Measurements from ENCODE around the gene PLXNA4. TPM values are rescaled to one million over a fixed set of nuclear protein-coding genes. Genes with fewer than 3 reads are reported as not detected.

Gene PLXNA4
- total and polyA plus RNA-seq, 12 donors: 0.83 to 17.0 (median 11.5) TPM

DNA sequence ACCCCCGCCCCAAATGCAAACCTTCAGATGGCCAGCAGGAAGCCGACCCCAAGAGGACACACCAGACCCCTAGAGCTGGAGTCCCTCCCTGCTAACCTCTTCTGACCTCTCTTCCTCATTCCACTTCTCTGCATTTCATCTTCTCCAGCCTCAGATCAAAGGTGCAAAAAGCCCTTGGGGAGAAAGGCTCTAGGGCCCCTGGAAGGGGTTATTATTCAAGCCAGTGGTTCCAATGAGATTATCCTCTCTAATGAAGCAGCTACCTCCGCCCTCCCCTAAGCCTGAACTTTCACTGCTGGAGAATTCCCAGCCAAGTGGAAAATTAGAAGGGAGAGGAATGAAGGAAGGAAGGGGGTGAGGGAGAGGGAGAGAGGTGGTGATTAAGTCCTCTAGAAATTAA, 343.9 kb downstream of the PLXNA4 start:
- no peak for ATAC-seq
- intact Hi-C loops (cut with DNase I): no loop called here
- 74 to 79% methylated on average over 3 of the region's 3 CpGs for WGBS, 2 donors

DNA sequence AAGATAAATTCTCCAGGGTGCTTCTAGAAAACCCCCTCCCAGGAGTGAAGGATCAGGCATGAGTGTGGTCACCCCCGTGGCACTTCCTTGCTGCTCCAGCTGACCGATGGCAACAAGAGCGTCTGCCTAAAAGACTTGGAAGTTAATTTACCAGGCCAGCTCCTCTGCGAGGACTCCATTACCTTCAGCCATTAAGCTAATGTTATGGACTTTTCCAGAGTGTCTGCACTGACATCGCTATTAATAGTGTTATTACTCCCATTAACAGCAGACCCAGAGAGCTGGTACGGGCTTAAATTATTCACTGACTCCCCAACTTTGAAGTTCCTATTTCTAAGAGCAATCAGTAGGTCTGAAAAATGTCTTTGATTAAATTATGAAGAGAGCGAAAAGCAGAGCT, 345.8 kb downstream of the PLXNA4 start:
- intact Hi-C loops (cut with DNase I): no loop called here
- 90 to 91% methylated on average over 7 of the region's 7 CpGs for WGBS, 2 donors
- DNase-seq (no peak), ATAC-seq (no peak)
- Histone ChIP-seq H3K4me1 (peaks cover 0 to 7% (median 0%) of the 10 kb centered on the region in 9 donors), H3K4me3 (no peak overlapping the region), H3K27ac (no peak overlapping the region), H3K27me3 (no peaks in the 10 kb centered on the region), H3K9me3 (no peaks in the 10 kb centered on the region), H3K36me3 (no peaks in the 10 kb centered on the region)
- TF ChIP-seq, protein P1, sequence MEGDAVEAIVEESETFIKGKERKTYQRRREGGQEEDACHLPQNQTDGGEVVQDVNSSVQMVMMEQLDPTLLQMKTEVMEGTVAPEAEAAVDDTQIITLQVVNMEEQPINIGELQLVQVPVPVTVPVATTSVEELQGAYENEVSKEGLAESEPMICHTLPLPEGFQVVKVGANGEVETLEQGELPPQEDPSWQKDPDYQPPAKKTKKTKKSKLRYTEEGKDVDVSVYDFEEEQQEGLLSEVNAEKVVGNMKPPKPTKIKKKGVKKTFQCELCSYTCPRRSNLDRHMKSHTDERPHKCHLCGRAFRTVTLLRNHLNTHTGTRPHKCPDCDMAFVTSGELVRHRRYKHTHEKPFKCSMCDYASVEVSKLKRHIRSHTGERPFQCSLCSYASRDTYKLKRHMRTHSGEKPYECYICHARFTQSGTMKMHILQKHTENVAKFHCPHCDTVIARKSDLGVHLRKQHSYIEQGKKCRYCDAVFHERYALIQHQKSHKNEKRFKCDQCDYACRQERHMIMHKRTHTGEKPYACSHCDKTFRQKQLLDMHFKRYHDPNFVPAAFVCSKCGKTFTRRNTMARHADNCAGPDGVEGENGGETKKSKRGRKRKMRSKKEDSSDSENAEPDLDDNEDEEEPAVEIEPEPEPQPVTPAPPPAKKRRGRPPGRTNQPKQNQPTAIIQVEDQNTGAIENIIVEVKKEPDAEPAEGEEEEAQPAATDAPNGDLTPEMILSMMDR (IDR thresholded peaks at IDR 0.05): no peak

More for the DNA sequence above, 343.9 kb downstream of the PLXNA4 start:
- H3K4me3 ChIP-seq: no peak overlapping the region
- DNase-seq: no peak
- no peaks in the 10 kb centered on the region for H3K27me3 ChIP-seq
- H3K9me3 ChIP-seq: no peaks in the 10 kb centered on the region
- TF ChIP-seq, protein P1 (IDR thresholded peaks at IDR 0.05): no peak
- no peak overlapping the region for H3K27ac ChIP-seq
- no peaks in the 10 kb centered on the region for H3K36me3 ChIP-seq
- no peaks in the 10 kb centered on the region for H3K4me1 ChIP-seq

DNA sequence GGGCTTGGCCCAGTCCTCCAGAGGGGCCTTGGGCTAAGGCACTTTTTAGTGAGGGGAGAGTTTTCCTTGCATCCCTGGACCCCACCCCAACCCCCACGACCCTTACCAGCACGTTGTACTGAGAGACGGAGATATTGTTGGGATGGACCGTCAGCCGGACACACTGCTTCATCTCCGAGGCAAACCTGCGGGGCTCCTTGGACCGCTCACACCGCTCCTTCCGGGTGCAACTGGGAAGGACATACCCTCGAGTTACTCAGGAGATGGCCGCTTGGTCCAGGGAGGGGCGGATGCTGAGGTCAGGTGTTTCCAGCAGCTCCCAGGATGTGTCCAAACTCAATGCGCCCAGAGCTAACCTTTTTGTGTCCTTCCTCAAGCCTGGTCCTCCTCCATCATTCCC, 348.0 kb downstream of the PLXNA4 start:
- DNase-seq (no peak), ATAC-seq (no peak)

DNA sequence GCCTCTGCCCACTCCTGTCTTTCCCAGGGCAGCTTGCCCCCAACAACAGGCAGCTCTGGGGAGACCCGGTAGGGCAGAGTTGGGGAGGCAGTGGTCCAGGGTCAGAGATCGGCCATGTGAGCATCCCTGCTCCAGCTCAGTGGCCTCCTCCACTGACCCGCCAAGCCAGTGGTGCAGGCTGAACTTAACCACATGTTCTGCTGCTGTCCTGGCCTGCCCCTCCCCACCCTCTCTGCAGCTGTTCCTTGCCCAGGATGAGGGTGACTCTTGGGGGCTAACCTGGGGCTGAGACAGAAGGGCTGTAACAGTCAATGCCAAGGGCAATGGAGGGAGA, 349.3 kb downstream of the PLXNA4 start:
- ATAC-seq (no peak), DNase-seq (no peak)
- Histone ChIP-seq H3K4me1 (peaks cover 0 to 15% (median 0%) of the 10 kb centered on the region in 9 donors), H3K27me3 (no peaks in the 10 kb centered on the region), H3K4me3 (no peak overlapping the region), H3K27ac (no peak overlapping the region), H3K9me3 (no peaks in the 10 kb centered on the region), H3K36me3 (peaks cover 0 to 7% (median 0%) of the 10 kb centered on the region in 9 donors)
- intact Hi-C loops (cut with DNase I): no loop called here
- WGBS, 2 donors: 79 to 81% methylated on average over 3 of the region's 3 CpGs
- TF ChIP-seq, protein P1 (IDR thresholded peaks at IDR 0.05): no peak

More for the DNA sequence above, 348.0 kb downstream of the PLXNA4 start:
- no peaks in the 10 kb centered on the region for H3K9me3 ChIP-seq
- TF ChIP-seq, protein P1 (IDR thresholded peaks at IDR 0.05): no peak
- H3K36me3 ChIP-seq: peaks cover 0 to 3% (median 0%) of the 10 kb centered on the region in 9 donors
- intact Hi-C loops (cut with DNase I): no loop called here
- no peak overlapping the region for H3K27ac ChIP-seq
- H3K4me1 ChIP-seq: peaks cover 0 to 15% (median 0%) of the 10 kb centered on the region in 9 donors
- WGBS, 2 donors: 94% methylated on average over 14 of the region's 14 CpGs
- no peaks in the 10 kb centered on the region for H3K27me3 ChIP-seq
- H3K4me3 ChIP-seq: no peak overlapping the region

Measured in heart right ventricle (tissue), 16 donors.